HG02763 (cell line): ENCODE measurements around the gene MAST4.

Source experiments
- ATAC-seq: cut with Tn5 transposase; IDR thresholded peaks from one replicate; pipeline ENCODE4 v1.9.1; 2021; ENCODE audit warnings: mild to moderate bottlenecking, moderate library complexity; ENCODE audit not compliant: unreplicated experiment

The MAST4 gene

GRCh38 chr5:67030289-67031056 lies 434.3 kb downstream of the MAST4 start:
- no peak for ATAC-seq

GRCh38 chr5:67031057-67031443 lies 434.9 kb downstream of the MAST4 start:
- no peak for ATAC-seq

DNA sequence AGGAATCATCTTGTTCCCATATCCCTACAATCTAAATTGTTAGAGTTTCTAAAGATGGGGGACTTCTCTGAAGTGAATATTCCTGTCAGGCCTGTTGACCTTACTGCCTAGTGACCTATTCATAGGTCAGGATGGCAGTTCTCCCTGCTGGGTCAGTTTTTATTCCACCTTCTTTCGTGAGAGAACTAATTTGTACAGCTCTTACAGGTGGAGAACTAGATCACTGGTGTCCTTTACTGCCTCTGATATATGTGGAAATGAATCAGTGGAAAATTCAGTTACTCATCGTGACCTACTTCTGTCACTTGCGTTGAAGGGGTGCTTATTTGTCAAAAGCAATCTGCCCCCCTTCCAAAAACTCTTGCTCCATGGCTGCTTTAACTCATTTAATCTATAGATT lies 435.5 kb downstream of the MAST4 start:
- no peak for ATAC-seq

DNA sequence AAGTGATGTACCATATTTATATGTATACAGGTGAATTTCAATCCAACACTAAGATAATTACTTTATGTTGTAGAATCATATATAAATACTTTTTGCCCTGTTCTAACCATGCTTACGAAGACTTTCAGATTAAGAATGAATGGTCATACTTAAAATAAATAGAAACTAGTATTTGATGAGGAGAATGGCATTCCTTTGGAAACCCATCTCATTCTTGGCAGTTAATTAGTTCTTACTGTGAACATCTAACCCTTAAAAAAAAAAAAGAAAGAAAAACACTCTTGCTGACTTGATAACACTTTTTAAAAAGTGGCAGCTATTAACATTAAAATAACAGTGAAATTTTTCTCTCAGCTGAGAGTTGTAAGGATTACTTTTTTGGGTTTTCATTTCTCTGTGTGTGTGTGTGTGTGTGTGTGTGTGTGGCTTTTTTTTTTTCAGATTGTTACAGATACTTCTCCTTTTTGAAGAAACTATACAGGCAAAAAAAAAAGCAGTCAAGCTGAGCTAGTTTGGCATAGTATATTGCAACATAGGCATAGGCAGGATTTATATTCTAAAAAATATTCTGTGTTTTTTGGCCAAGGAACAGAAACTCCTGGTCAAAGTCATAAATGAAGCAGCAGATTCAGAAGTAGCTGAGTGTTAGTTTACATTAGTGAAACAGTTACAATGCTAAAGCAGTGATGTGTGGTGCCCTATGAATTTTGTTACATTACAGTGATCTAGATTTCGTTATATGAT lies 436.9 kb downstream of the MAST4 start:
- ATAC-seq: no peak

DNA sequence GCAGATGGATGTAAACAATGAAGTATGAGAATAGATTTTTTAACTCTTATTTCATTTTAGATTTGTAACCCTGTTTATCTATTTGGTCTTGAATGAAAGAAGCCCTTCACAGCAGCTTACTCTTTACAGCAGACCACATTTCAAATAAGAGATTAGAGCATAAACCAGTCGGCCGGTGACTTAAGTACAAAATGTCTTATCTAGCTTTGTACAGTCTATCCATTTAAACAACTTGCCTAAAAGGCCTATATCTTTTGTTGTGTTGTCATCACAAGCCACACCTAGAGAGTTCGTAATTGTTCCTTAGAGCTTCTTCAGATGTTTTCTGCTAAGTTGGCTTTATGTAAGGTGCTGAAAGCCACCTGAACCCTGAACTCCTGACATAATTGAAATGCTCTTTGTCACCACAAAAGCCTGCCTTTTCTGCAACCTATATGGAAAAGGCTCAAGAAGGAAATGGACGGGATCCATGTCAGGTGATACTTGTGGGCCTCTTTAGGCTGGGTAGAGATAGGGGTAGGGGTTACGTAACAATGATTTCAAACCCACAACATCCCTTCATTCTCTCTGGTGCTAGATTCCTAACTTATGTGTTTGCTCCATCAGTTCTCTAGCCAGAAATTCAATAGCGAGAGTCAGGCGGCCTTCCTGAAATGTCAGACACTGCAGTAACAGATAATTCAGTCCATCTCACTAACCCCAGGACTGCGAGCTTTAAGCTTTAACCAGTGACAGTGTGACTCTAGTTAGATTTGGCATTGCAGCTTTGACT lies 437.9 kb downstream of the MAST4 start:
- ATAC-seq: no peak

DNA sequence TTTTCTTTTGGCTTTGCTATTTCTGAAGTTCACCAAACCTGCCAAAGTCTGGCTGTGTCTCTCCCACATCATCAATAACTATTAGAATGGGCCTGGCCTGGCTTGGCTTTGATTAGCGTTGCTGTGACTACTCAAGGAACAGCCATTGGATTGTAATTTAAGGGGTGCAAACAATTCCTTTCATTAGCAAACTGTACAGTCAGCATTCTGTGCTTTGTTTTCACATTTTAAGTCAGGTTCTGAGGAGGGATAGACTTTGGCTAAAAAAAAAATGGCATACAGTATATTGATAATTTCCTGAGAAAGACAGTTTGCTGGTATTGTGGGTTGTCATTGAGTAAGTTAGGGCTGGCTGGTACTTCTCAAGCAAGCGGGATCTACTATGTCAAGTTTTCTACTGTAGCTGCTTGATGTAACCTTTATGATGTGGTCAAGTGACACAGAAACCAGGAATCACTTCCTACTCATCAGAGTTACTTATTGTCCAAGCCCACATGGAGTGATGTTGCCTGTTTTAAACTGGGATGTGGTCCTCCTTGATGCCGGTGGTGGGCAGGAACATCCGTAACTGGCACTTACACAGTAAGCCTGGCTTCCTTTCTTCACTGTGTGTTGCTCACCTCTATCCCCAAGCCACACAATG lies 439.0 kb downstream of the MAST4 start:
- no peak for ATAC-seq

GRCh38 chr5:67037171-67037570 lies 441.0 kb downstream of the MAST4 start:
- no peak for ATAC-seq

DNA sequence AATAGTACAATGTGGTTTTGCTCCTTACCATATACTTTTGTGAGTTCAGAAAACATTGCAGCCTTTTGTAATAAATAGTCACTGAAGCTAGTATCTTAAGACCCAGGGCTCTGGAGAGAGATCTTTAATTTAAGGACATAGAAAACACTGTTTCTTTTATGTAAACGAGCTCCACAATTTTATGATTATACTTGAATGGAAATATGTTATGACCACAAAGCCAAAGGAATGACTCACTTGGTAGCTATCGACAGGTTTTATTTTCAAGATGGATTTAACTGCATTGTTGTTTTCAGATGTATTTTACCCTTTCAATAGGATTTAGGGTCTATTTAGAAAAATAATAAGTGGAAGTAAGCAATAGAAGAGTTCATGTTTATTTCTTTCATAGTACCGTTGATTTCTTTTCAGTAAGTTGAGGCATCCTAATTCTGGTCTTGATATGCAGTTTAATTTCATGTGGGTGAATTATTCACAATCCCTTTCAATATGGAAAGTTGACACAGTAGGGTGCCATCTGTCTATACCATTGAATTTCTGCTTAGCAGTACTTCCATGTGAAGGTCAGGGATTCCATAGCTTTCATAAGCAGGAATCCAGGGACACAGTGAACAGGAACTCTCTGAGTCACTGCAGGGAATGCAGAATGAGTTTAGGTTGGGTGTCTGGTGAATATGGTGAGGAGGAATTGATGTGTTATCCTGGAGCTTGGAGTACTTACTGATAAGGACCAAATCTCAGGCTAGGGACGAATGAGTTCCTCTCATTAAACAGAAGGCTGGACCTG lies 442.8 kb downstream of the MAST4 start:
- ATAC-seq: no peak

DNA sequence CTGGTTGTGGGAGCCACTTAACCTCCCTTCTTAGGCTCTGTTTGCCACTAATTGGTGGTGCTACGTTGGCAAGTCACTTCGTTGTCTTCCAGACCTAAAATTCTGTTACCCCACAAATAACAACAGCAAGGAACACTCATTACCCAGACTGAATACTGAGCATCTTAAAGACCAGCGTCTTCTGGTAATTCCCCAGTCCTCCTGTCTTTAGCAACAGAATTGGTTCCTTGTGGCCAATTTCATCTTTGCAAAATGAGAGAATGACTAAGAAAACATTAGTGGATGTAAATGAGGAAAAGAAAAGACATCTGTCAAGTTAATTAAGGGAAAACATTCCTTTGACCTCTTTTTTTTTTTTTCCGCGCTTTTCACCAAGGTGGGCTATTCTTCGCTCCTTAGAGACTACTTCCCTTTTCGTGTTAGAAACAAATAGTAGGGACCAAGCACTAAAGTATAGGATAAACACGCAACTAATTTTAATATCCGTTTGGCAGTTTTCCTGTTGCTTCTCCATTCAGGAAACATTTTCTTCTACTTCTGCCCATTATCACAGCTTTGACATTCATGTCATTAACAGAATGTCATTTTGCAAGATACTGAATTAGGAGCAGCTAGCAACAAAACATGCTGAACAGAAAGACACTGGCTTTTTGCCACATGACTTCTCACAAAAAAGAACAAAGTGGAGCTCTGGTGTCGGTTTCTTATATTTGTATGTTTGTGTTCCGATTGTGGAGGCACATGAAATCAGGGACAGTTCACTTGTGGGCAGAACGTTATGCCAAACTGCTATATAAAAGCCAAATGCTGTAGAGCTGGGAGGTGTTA lies 446.2 kb downstream of the MAST4 start:
- no peak for ATAC-seq

GRCh38 chr5:67043796-67044511 lies 447.8 kb downstream of the MAST4 start:
- no peak for ATAC-seq

- no peak for ATAC-seq
Observed at GRCh38 chr5:67045816-67046740, 449.9 kb downstream of the MAST4 start.

GRCh38 chr5:67047160-67047559 lies 451.0 kb downstream of the MAST4 start:
- ATAC-seq: no peak

DNA sequence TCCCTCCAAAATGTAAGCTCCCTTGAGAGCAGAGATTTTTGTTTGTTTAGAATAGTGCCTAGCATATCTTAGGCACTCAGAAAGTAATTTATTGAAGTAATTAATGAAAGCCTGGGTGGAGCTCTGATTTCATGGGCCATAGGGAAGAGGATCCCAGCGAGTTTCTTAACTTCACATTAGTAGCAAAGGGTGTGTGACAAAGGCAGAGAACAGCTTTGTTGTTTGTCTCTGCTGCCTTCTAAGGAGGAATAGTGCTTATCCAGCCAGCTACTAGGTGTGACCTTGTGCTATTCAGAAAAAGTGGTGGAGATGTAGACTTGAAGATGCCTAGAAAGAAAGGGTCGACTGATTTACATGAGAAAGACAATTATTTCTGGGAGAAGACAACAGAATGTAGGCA lies 451.4 kb downstream of the MAST4 start:
- no peak for ATAC-seq

DNA sequence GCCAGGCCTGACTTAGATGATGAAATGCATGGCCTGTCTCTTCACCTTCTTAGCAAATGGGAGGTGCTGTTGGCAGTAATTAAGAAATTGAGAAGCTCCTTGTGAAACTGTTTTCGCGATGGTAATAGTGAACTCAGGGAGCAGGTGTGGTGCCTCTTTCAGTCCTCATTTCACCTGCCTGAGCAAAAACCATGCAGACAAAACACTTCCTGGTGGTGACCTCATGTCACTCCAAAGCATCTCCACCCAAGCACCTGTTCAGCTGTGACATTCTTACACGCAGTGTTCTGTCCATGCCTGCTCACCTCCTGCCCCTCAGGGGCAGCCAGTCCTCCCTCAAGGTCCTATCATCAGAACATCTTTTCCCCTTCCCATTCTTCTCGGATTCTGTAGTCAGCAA lies 453.9 kb downstream of the MAST4 start:
- ATAC-seq: no peak

- ATAC-seq: no peak
Observed at GRCh38 chr5:67050635-67051034, 454.4 kb downstream of the MAST4 start.

DNA sequence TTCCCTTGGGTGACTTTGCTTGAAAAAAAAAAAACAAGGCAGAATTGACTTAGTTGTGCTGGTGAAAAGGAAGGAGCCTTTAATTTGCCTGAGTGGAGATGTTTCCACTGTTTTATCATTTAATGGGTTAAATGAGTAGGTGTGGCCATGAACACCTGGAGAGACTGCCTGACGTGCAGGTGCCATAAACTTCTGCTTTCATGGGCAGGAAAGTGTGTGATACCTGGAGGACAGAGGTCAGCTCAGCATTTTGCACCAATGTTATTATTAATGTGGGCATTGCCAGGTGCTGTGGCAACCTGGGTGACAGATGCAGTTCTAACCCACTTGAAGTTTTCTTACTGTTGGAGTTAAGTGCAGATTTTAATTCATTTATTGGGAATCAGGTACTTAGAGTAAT lies 455.0 kb downstream of the MAST4 start:
- ATAC-seq: no peak

- ATAC-seq: no peak
Observed at GRCh38 chr5:67052034-67052433, 455.8 kb downstream of the MAST4 start.

DNA sequence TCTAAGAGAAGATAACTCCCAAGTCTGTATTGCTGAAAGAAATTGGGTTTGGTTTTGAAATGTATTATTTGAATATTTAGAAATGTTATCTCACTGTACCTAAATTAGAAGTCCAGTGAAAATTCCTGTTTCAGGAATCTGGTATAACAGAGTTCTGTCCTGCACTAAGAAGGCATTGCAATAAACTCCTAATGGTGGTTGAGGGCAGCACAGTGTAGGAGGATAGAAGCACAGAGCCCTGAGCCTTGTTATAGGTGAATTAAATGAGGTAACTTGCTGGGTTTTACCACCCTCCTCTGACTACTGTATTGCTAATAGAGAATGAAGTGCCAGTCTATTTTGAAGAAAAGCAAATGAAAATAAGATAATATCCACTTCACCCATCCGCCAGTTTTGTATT lies 457.0 kb downstream of the MAST4 start:
- no peak for ATAC-seq
